Measurements from ENCODE around the gene ELOVL3. TPM values are rescaled to one million over a fixed set of nuclear protein-coding genes. Genes with fewer than 3 reads are reported as not detected.
"Not testable (repeated sequence)": the region's sequence is repeated elsewhere in the genome, so short reads cannot be mapped to it uniquely, and the experiment has no call there.

ELOVL3 gene, protein sequence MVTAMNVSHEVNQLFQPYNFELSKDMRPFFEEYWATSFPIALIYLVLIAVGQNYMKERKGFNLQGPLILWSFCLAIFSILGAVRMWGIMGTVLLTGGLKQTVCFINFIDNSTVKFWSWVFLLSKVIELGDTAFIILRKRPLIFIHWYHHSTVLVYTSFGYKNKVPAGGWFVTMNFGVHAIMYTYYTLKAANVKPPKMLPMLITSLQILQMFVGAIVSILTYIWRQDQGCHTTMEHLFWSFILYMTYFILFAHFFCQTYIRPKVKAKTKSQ
- total RNA-seq (2014; rRNA removed; shearing (Covaris generic)), result 0.15 and 0.16 TPM in 2 replicates

DNA sequence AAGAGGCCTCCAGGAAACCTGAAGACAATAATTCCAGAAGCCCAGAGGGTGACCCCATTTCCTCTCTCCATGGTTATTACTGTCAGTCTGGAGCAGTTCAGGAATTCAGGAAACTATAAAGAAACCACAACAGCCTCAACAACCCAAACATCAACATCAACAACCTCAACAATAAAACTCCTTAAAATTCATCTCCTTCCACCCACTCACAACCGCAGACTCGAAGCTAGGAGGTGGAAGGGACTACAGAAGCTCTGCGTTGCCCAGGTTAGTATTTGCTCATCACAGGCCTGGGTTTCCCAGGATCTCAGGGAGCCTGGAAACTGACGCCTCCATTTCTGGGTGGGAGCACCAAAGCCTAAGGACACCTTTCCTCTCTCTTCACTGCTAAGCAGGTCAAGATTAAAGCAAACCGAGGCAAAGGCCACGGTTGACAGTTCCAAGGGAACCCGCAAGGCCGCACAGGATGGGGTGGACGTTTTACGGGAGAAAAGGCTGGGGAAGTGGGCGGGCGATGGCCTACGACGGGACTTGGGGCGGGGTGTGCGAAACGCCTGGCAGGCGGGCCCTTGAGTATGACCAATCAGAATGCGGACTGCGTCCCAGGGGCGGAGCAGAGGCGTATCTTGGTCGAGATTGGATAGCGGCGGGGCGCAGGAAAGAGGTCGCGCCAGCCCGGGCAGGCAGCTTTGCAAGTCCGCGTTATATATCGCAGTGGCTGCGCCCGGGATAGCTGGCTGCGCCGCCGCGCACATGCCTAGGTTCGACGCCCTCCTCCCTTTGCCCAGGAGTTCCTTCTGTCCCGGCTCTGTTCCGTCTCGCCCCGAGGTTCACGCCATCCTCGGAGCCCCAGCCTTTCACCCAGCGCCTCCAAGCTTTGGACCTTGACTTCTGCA lies at the start of gene ELOVL3:
ELOVL3 (plus strand) TSS at position 654 of the 896 bp plus-strand sequence. CDS start 250 bp downstream, outside the sequence.
- DNase-seq (ENCODE audit: low spot score), result peak; percentile 94

- no peak for DNase-seq (ENCODE audit: low spot score)
Measured at GRCh38 chr10:102184606-102185005, 41.5 kb upstream of the ELOVL3 start.

DNA sequence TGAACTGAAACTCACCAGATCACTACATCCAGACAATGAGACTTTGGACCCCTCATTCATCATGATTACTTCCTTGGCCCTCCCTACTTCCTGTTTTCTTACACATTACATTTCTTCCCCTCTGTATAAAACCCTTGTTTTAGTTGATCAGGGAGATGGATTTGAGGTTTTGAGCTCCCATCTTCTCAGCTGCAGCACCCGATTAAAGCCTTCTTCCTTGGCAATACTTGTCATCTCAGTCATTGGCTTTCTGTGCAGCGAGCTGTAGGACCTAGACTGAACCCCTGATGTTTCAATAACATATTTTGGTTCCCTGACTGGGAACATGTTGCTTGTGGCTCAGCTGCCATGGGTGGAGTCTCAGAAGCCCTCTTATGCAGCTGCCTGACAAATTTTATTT lies 40.8 kb upstream of the ELOVL3 start:
- no peak for DNase-seq (ENCODE audit: low spot score)

DNA sequence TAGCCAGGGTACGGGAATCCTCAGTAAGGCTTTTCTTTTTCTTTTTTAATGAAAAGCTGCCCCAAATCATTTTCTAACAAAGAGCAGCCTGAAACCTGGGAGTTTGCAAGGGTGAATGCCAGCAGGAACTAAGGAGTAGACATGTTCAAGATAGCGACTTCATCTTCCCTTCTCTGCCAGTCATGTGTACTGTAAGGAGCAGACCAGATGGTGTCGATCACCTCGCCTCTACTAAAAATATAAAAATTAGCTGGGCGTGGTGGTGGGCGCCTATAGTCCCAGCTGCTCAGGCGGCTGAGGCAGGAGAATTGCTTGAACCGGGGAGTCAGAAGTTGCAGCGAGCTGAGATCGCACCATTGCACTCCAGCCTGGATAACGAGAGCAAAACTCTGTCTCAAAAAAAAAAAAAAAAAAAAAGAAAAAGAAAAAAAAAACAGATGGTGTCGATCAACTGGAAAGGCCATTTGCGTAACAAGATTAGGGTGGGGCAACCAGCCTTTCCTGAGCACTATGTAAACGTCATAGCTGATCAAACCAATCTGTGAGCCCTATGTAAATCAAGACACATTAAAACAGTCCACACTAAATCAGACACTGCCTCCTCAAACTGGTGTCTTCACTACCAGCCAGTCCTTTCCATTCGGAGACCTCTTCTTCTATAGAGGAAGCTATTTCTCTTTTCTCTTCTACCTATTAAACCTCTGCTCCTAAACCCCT lies 40.1 kb upstream of the ELOVL3 start:
- DNase-seq (ENCODE audit: low spot score), result no peak

GRCh38 chr10:102188298-102188940 lies 37.7 kb upstream of the ELOVL3 start:
- DNase-seq (ENCODE audit: low spot score), result no peak

- DNase-seq (ENCODE audit: low spot score), result not testable (repeated sequence)
Measured at GRCh38 chr10:102188941-102189898, 36.9 kb upstream of the ELOVL3 start.

DNA sequence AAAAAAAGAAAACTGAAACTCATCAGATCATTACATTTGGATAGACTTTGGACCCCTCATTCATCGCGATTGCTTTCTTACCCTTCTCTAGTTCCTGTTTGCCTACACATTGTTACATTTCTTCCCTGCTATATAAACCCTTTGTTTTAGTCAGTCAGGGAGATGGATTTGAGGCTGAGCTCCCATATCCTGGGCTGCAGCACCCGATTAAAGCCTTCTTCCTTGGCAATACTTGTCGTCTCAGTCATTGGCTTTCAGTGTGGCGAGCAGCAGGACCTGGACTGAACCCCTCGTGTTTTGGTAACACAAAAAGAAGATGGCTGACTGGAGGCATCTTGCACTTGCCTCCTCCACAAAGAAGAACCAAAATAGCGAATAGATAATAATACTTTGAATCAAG lies 34.1 kb upstream of the ELOVL3 start:
- DNase-seq (ENCODE audit: low spot score), result no peak

GRCh38 chr10:102195296-102195870 lies 30.7 kb upstream of the ELOVL3 start:
- DNase-seq (ENCODE audit: low spot score), result no peak

DNA sequence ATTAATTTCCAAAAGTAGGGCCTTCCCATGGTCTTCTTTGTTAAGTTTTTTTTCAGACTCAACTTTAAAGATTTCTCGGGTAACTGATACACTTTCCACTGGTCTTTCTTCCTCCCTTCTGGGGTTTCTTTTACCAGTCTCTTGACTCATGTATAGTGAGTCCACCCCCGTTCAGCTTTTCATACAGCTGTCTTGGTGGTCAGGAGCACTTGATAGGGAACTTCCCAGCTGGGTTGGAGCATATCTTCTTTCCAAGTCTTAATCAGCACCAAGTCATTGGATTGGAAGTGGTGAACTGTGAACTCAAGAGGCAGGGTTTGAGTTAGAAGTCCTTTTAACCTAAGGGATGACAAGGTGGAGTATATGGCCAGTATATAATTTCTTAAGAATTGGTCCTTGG lies 29.2 kb upstream of the ELOVL3 start:
- no peak for DNase-seq (ENCODE audit: low spot score)

GRCh38 chr10:102198027-102198426 lies 28.1 kb upstream of the ELOVL3 start:
- DNase-seq (ENCODE audit: low spot score), result no peak

- no peak for DNase-seq (ENCODE audit: low spot score)
Measured at GRCh38 chr10:102200751-102201640, 25.1 kb upstream of the ELOVL3 start.

GRCh38 chr10:102202386-102202785 lies 23.7 kb upstream of the ELOVL3 start:
- DNase-seq (ENCODE audit: low spot score), result no peak

DNA sequence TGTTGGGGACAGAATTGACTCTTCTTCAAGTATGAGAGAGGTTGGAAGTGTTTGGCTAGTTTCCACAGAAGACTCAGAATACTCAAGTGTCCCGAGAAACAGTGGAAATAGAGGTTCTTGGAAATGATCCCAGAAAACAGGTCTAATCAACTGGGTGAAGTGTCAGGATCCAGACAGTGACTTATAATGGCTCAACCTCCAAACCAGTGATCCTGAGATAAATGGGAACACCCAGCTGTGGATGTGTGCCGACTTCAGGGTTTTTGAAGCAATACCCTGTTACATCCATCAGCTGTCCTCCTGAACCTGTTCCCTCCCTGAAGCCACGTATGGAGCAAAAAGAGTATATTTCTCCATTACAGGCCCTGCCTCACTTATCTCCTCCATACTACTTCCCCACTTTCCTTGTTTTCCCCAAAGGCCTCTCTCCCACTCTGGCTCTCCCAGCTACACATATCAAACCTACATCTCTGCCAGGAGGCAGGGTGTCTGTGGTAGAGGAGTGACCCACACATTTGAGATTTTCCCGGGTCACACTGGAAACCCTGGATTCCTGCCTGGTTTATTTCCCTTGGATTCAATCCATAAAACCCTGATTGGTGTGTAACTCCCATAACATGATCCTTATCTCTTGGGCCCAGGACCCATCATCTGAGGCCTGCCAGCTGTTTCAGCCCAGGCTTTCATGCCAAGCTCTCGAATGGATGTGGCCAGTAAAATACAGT lies 17.6 kb upstream of the ELOVL3 start:
- no peak for DNase-seq (ENCODE audit: low spot score)

- no peak for DNase-seq (ENCODE audit: low spot score)
Measured at GRCh38 chr10:102211615-102212299, 14.3 kb upstream of the ELOVL3 start.

DNA sequence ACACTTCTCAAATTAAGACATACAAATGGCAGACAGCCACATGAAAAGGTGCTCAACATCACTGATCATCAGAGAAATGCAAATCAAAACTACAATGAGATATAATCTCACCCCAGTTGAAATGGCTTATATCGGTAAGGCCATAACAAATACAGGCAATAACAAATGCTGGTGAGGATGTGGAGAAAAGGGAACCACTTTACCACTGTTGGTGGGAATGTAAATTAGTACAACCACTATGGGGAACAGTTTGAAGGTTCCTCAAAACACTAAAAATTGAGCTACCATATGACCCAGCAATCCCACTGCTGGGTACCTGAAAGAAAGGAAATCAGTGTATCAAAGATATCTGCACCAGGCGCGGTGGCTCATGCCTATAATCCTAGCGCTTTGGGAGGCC lies 12.5 kb upstream of the ELOVL3 start:
- DNase-seq (ENCODE audit: low spot score), result not testable (repeated sequence)

DNA sequence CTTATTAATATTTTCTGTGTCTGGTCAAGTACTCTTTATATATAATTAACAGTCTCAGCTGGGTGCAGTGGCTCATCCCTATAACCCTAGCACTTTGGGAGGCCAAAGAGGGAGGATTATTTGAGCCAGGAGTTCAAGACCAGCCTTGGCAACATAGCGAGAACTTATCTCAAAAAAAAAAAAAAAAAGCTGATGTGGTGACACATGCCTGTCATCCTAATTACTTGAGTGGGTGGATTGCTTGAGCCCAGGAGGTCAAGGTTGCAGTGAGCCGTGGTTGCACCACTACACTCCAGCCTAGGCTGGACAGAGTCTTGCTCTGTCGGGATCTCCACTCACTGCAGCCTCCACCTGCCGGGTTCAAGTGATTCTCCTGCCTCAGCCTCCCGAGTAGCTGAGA lies 6.7 kb upstream of the ELOVL3 start:
- no peak for DNase-seq (ENCODE audit: low spot score)

DNA sequence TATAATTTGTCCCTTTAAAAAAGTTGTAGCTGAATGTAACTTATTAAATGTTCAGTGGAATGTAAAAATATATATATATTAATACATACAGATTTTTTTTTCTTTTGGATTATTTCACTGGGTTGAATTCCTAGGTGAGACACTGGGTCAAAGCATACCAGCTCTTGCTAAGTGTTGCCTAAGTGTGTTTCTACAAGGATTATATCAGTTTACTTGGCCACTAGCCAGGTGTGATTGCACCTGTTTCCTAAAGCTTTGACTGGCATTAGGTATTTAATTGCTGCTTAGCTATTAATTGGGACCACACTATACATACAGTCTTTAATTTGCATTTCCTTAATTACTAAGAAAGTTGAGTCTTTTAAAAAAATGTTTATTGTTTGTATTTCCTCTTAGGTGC lies 5.5 kb upstream of the ELOVL3 start:
- no peak for DNase-seq (ENCODE audit: low spot score)

- no peak for DNase-seq (ENCODE audit: low spot score)
Measured at GRCh38 chr10:102222797-102223196, 3.3 kb upstream of the ELOVL3 start.
